Activated effector memory CD4-positive, alpha-beta T cell treated with anti-CD3 and anti-CD28 coated beads, Interleukin-2, amount 50 U/mL, for 16 hours (primary cell): ENCODE results near the gene ATXN3.
"Not testable (repeated sequence)": the region's sequence is repeated elsewhere in the genome, so short reads cannot be mapped to it uniquely, and the experiment has no call there.

ENCODE experiments used
- DNase-seq: peaks from one replicate; pipeline ENCODE4 v3.0.0-alpha.2; 2020

The ATXN3 gene

DNA sequence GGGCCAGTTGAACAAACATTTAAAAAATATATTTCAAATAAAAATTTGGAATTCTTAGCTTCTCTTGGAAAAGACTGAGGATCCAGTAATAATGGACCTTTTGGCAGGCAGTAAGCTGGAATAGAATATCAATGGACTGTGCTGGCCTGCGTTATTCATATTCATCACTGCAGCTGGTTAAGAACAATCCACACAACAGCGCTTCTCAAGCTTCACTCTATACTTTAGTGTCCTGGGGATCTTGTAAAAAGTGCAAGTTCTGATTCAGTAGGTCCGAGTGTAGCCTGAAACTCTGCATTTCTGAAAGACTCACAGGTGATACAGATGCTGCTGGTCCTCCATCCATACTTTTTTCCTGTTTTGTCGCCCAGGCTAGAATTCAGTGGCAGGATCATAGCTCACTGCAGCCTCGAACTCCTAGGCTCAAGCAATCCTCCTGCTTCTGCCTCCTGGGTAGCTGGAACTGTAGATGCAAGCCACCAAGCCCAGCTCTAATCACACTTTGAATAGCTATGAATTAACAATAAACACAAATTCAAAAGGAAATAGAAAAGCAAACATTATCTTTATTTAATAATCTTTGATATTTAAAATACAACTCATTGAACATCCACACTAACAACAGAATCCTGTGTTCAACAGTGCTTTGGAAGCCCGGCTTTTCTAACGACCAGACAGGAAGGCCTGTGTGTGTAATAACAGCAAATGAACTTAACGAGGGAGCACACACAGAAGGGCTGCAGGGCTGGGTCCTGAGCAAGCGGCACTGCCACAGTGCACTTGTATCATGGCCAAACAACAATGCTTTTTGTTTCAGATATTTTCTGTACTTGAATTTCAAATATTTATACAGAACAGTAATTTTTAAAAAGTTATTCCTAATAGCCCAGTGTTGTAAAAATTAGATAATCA lies 48.1 kb downstream of the ATXN3 start:
- no peak for DNase-seq

DNA sequence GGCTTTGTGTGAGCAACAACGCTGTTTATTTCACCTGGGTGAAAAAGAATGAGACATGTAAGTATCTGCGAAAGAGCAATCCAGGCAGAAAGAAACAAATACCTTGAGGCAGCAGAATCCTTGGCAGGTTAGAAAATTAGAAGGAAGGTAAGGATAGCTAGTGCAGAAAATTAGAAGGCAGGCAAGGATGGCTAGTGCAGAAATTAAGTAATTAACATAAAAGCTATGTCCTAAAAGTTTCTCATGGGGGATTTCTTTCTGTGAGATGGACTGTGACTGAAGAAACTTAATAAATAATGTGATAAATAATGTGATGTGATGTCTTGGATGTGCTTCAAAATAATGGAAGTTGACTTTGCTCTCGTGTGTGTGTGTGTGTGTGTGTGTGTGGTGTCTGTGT lies 56.6 kb downstream of the ATXN3 start:
- no peak for DNase-seq

DNA sequence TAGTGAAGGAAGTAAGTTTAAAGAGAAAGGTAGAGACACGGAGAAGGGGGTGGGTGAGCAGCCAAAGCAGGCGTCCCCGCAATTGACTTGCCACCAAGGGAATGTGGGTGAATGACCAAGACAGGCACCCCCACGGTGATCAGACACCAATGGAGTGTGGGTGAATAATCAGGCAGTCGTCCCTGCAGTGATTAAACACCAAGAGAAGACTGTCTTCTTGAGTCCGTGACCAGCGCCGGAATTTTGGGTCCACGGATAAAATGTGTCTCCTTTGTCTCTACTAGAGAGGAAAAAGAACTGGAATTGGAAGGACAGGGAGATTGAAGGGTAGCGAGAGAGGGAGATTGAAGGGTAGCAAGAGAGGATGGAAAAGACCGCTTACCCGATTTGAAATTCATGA lies 57.2 kb downstream of the ATXN3 start:
- not testable (repeated sequence) for DNase-seq

DNA sequence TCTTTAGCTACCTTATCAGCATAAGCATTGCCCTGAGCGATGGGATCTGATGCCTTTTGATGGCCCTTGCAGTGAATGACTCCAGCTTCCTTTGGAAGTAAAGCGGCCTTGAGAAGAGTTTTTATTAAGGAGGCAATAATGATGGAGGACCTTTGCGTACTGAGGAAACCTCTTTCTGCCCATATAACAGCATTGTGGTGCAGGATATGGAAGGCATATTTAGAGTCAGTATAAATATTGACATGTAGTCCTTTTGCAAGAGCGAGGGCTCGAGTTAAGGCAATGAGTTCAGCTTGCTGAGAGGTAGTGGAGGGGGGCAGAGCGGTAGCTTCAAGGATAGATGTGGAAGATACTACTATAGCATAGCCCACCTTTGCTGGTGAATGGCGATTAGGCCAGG lies 60.5 kb downstream of the ATXN3 start:
- DNase-seq: not testable (repeated sequence)

DNA sequence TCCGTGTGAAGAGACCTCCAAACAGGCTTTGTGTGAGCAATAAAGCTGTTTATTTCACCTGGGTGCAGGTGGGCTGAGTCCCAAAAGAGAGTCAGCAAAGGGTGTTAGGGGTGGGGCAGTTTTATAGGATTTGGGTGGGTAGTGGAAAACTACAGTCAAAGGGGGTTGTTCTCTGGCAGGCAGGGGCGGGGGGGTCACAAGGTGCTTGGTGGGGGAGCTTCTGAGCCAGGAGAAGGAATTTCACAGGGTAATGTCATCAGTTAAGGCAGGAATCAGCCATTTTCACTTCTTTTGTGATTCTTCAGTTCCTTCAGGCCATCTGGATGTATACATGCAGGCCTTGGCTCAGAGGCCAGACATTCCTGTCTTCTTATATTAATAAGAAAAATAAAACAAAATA lies 64.6 kb downstream of the ATXN3 start:
- not testable (repeated sequence) for DNase-seq

DNA sequence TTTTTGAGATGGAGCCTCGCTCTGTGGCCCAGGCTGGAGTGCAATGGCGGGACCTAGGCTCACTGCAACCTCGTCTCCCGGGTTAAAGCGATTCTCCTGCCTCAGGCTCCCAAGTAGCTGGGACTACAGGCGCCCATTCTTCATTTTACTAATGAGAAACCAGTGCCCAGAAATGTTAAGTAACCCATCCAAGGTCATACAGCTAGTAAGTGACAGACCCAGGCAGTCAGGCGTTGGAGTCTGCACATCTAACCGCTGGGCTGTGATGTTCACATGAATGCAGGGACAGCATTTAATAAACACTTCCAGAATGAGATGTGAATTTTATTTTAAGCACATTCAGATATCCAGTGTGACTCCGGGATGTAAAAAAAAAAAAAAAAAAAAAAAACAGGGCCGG lies 65.2 kb downstream of the ATXN3 start:
- no peak for DNase-seq

DNA sequence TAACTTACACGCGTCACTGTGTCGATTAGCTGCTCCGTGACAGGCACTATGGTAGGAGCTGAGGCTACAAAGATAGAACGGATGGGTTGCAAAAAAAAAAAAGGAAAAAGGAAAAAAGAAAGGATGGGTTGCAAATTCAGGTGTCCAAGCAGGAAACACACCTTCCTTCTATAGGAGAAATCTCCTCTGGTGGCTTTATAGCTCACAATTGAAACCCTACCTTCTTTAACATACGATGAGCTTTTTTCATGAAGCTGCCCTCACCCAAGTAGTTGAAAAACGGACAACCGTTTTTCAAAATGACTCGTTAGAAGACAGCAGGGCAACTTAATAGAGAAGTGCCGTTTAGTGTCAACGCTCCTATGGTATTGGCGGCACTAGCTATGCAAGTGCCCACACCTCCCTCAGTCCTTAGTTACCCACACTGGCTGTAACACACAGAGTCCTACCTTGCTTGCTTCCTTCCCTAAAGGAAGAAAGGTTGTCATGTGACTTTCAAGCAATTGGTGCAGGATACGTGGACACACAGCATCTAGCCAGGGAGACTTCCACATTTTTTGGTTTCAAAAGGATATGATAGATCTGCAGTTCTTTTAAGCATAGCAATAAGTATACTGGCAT lies 65.8 kb downstream of the ATXN3 start:
- DNase-seq: no peak

DNA sequence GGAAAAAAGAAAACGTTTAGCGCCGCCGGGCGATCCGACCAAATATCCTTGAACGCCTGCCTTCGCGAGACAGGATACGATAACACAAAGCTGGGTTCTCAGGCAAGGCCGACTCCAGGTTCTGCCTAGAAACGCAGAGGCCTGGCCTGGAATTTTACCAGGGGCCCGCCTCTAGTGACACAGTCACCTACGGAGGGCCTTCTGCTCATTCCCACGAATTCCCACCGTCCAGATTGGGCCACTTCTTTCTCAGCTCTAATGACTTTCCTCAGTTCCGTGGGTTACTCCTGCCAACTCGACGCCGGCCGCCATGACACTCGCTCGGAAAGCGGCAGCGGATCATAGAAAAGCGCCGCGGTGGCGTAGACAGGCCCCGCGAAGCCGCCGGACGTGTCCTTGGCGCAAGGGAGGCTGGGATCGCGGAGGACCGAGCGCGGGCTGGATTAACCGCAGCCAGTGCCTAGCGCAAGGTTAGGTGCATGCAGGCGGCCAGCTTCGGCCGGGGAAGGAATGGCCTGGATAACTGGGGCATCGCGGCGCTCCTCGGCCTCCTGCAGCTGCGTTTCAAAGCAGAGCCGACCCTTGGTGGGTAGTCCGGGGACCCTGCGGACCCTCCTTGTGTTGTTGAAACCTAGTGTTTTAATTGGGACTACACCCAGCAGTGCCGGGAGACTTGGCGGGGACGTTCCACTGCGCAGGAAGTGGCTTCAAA lies 66.5 kb downstream of the ATXN3 start, which contains the start of gene TRIP11:
Gene TRIP11, minus strand, starts transcription at position 341 of the 712 bp plus-strand sequence. CDS start 374 bp downstream, outside the sequence.
- peak; percentile 99 for DNase-seq

DNA sequence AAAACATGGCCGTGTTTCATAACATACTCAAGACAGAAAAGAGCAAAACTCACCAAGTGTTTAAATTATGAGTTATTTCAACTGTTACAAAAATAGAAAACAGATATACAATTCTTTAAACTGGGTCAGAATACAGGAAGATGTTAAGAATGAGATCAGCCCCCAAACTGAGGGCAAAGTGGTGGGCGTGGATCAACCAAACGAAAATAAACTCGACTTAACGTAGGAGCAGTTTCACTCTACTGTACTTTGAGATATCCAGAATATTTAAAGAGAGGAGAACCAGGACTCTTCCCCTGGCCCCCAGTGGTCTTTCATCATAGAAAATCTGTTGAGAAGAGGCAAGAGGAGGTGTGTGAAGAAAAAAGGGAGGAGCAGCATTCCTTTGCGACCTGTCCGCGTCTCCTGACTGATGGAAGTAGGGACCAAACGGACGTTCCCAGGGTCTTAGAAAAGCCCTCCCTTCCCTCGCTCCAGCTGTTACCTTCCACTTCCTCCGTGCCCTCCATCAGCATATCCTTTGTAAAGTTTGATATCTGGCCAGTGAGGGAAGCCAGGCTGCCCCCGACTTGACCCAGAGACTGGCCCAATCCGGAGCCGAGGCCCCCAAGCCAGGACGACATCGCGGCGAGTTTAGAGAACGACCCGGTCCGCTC lies 67.2 kb downstream of the ATXN3 start:
- peak; percentile 68 for DNase-seq

DNA sequence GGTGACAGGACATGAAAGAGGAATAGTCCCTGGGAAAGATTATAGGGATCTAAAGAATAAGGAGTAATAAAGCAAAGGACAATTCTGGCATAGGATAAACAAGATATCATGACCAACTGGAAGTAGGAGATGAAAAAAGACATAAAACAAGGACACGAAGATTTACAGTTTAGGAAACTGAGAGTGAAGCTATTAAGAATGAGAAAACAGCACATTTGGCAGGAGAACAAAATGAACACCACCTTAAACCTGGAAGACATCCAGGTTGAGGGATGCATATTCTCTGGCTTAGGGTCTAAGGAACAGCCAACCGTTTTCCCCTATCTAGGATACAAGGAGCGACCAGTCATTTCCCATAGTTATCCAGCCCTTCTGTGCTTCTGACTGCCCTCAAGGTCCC lies 68.4 kb downstream of the ATXN3 start:
- no peak for DNase-seq

DNA sequence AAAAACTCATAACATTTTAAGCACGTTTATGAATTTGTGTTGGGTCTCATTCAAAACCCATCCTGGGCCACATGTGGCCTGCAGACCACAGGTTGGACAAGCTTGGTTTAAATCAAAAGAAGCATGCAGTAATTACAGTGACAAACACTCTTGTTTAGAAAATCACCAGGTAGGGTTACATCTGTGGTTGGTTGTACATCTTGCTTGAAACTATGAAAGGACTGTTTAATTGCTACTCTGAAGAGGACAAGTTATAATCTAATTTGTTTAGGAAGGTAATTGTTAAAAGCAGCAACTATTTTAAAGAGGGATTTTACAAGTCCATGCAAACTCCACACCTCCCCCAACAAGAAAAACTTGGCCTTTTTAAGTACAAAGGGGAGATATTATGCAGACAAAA lies 70.5 kb downstream of the ATXN3 start:
- no peak for DNase-seq

DNA sequence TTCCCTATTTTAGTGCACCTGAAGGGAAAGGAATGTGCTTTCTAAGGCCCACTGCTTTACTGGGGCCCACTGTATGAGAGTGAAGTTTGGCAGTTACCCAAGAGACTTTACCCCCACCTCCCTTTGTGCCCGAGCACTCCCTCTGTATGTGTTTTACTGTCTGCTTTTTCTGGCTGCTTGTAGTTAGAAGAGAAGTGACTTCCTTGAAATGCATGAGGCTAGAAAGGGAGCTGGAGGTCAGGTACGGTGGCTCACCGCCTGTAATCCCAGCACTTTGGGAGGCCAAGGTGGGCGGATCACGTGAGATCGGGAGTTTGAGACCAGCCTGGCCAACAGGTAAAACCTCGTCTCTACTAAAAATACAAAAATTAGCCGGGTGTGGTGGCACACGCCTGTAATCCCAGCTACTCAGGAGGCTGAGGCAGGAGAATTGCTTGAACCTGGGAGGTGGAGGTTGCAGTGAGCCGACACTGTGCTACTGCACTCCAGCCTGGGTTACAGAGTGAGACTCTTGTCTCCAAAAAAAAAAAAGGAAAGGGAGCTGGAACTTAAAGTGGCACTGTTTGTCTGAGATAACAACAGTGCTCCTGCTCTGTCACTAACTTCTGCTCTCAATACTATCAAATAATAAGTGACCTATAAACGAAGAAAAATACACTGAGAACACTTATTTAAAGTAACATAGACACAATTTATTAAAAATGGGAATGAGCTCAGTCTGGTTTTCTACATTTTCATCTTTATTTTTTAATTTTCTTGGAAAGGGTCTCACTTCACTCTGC lies 72.3 kb downstream of the ATXN3 start:
- DNase-seq: no peak

DNA sequence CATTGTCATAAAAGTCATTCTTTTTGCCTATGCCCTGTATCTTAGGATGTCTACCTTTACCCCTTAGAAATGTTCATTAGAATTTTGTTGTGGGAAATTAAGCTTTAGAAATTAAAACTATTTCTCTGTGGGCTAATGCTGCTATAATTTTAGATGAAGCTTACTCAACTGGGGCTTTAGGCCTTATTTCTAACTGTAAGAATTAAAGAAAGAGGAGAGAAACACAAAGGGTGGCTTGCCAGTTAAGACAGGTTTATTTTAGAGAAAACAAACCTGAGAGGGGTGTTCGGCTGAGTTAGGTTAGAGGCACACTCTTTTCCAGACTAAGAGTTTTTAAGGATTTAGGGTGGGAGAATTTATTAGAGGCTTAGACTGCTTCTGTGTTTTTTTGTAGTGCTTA lies 72.9 kb downstream of the ATXN3 start:
- DNase-seq: no peak

DNA sequence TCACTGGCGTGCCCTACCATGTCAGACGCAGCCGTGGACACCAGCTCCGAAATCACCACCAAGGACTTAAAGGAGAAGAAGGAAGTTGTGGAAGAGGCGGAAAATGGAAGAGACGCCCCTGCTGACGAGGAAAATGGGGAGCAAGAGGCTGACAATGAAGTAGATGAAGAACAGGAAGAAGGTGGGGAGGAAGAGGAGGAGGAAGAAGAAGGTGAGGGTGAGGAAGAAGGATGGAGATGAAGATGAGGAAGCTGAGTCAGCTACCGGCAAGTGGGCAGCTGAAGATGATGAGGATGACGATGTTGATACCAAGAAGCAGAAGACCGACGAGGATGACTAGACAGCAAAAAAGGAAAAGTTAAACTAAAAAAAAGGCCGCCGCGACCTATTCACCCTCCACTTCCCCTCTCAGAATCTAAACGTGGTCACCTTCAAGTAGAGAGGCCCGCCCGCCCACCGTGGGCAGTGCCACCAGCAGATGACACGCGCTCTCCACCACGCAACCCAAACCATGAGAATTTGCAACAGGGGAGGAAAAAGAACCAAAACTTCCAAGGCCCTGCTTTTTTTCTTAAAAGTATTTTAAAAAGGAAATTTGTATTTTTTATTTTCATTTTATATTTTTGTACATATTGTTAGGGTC lies 79.7 kb downstream of the ATXN3 start:
- no peak for DNase-seq

DNA sequence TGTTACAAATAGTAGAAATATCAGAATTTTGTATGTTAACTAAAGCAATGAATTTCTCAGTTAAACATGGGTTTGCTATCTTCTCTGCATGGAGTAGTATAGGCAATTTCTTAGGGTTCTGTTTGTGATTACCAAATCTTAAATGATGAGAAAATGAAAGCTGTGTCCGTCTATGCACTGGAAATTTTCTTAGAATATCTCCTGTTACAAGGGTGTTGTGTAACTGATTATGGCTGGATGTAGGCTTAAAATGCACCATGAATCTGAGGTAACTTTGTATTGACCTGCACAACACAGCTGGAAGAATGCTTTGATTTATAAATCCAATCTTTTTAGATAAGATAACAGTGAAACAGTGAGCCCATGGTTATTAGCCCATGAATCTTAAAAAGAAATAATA lies 84.3 kb downstream of the ATXN3 start:
- no peak for DNase-seq

DNA sequence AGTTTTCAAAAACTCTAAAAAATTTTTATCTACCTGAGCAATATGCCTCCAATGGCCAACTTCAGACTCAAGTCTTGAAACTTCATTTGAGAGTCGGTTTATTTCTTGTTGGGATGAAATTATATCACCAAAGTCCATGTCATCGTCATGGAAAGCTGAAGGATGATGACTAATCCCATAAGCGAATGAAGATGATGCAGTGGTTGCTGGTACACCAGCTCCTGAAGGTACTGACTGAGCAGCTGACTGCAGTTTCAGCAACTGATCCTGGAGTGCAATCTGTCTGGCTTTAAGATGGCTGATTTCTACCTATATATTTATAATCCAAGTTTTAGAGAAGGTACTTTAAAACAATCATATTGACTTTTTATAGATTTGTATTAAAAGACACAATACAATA lies 84.9 kb downstream of the ATXN3 start:
- DNase-seq: no peak

DNA sequence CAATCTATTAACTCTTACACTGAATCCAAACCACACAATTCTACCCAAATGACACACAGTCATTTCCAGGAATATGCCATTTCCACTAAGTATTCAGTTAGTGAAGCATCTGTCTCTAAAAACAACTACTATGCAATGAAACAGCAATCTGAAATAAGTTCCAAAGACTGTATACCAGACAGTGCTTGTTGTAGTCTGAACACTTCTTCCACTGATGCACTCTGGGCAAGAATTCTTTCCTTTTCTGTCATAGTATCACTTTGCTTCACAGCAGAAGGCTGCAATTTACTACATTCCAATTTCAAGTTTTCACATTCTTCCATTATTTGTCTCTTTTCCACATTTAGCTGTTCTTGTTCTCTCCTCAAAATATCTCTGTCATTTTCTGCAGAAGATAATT lies 92.3 kb downstream of the ATXN3 start:
- no peak for DNase-seq

DNA sequence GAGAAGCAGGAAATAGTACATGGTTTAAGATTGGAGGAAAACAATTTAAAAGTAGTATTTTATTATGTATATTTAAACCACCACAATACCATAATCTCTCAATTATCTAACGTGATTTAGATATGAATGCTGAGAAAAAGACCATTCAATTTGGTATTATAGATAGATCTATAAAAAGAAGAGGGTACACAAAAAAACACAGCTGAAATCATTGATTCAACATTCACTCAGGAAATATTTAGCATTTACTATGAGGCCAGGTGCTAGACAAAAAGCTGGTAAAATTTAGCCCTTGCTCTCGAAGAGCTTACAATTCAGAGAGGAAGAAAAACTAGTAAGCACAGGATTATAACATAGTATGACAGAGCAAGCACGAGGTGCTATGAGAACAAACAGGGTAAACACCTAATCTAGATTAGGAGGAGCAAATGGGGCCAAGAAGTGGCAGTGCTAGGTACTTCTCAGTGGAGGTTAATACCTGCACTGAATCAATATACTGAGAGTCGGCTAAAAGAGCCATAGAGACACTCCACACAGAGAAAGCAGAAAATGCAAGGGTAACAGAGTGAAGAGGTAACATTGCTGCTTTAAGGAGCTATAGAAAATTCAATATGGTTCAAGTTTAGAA lies 94.1 kb downstream of the ATXN3 start:
- DNase-seq: no peak

DNA sequence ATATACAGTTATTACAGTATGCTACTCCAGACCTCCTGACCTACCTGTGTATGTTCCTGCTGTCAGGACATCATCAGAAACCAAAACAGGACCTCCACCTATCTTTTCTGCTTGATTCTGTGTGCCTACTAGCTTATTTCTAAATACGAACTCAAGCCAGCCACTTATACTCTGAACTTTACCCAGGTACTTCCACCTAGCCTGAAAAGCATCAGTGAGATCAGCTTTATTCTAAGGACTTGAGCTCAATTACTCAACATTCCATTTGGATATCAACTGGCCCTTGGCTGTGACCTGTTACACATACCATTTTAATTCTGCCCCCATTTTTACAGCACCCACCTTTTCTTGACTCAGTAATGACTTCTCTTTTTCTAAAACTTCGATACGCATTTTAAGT lies 95.7 kb downstream of the ATXN3 start:
- DNase-seq: no peak

DNA sequence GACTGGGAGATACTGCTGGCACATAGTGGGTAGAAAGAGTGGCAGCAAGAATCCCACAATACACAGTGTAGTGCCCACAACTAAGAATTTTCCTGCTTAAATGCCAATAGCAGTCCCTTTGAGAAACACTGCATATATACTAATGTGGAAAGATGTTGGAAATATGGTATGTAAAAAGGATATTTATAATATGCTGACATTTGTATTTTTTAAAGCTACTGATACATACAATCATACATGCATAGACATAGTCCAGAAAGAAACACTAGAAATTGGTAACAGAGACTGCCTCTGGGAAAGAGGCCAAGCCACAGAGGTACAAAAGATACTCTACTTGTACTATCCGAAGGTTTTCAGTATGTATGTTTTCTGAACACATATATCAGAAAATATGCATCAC lies 96.8 kb downstream of the ATXN3 start:
- DNase-seq: no peak
